ENCODE measurements around the gene RABGEF1. TPM values are rescaled to one million over a fixed set of nuclear protein-coding genes. Genes with fewer than 3 reads are reported as not detected.

RABGEF1 gene
- total and polyA plus RNA-seq, 2 experiments from 2014 or later, result 16.3 to 28.1 TPM

GRCh38 chr7:66729274-66729673 is 11.3 kb upstream of the RABGEF1 start:
- Histone ChIP-seq H3K9me2 (replicated peaks; ENCODE audit: insufficient read depth) (no peaks in the 10 kb centered on the region), H3K4me1 (ENCODE audit: insufficient read depth) (no peaks in the 10 kb centered on the region), H3K9me3 (ENCODE audit: low read depth) (peaks cover 11% of the 10 kb centered on the region), H2AFZ (no peak overlapping the region), H3K4me2 (no peak overlapping the region), H3K27me3 (no peaks in the 10 kb centered on the region), H3K4me3 (no peak overlapping the region), H3K79me2 (no peaks in the 10 kb centered on the region), H4K20me1 (ENCODE audit: insufficient read depth, poor library complexity, severe bottlenecking) (no peaks in the 10 kb centered on the region), H3K36me3 (replicated peaks; ENCODE audit: insufficient read depth, low read depth) (no peaks in the 10 kb centered on the region), H3K27ac (no peak overlapping the region)
- WGBS (ENCODE audit: low lambda C conversion rate, missing lambda C conversion rate), result 91% methylated on average over 3 of the region's 3 CpGs
- no peak for DNase-seq (ENCODE audit: low spot score)
- no peak for TF ChIP-seq EZH2phosphoT487 (IDR thresholded peaks at IDR 0.05; ENCODE audit: low read depth, severe bottlenecking, unreplicated experiment)
- TF ChIP-seq CTCF (IDR thresholded peaks at IDR 0.05; ENCODE audit: poor library complexity), result no peak
- no peak for TF ChIP-seq EZH2 (IDR thresholded peaks at IDR 0.05; ENCODE audit: borderline replicate concordance)

DNA sequence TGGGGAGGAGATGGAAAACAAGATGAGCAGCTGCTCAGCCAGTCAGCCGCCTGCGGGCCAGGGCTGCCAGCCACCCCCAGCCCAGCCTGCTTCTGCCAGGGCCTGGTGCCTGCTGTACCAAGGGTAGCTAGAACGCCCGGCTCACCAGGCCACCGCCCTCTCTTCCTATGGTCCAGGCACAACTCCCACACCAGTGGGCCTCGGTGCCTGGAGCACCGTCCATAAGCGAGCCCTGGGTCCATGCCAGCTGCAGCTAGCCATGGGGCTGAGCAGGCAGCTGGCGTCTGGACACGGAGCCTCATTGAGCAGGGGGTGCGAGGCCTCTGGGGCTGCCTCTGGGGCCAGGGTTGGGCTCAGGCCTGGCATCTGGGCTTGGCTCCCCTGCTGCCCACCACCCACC is 8.5 kb upstream of the RABGEF1 start:
- H3K27me3 ChIP-seq, result no peaks in the 10 kb centered on the region
- H4K20me1 ChIP-seq (ENCODE audit: insufficient read depth, poor library complexity, severe bottlenecking), result no peaks in the 10 kb centered on the region
- 87% methylated on average over 11 of the region's 11 CpGs for WGBS (ENCODE audit: low lambda C conversion rate, missing lambda C conversion rate)
- TF ChIP-seq EZH2 (IDR thresholded peaks at IDR 0.05; ENCODE audit: borderline replicate concordance), result no peak
- no peak for TF ChIP-seq EZH2phosphoT487 (IDR thresholded peaks at IDR 0.05; ENCODE audit: low read depth, severe bottlenecking, unreplicated experiment)
- TF ChIP-seq CTCF (IDR thresholded peaks at IDR 0.05; ENCODE audit: poor library complexity), result no peak
- H3K9me3 ChIP-seq (ENCODE audit: low read depth), result peaks cover 3% of the 10 kb centered on the region
- no peak overlapping the region for H3K4me2 ChIP-seq
- no peak overlapping the region for H2AFZ ChIP-seq
- H3K36me3 ChIP-seq (replicated peaks; ENCODE audit: insufficient read depth, low read depth), result no peaks in the 10 kb centered on the region
- H3K27ac ChIP-seq, result no peak overlapping the region
- no peaks in the 10 kb centered on the region for H3K4me1 ChIP-seq (ENCODE audit: insufficient read depth)
- no peaks in the 10 kb centered on the region for H3K79me2 ChIP-seq
- DNase-seq (ENCODE audit: low spot score), result no peak
- H3K9me2 ChIP-seq (replicated peaks; ENCODE audit: insufficient read depth), result no peaks in the 10 kb centered on the region
- no peak overlapping the region for H3K4me3 ChIP-seq

DNA sequence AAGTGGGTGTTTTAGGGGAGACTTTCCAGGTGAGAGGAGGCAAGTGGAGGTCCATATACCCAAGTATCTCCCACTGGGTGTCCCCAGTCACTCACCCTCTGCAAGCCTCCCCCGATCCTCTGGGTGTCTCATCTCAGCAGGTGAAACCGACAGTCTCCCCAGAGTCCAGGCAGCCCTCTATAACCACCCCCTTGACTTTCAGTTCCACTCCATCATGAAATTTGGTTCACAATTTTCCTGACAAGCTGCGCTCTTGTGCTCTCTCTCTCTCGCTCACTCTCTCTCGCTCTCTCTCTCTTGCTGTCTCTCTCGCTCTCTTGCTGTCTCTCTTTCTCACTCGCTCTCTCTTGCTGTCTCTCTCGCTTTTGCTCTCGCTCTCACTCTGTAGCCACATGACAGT is 8.1 kb upstream of the RABGEF1 start:
- TF ChIP-seq EZH2phosphoT487 (IDR thresholded peaks at IDR 0.05; ENCODE audit: low read depth, severe bottlenecking, unreplicated experiment) (no peak), EZH2 (IDR thresholded peaks at IDR 0.05; ENCODE audit: borderline replicate concordance) (no peak), CTCF (IDR thresholded peaks at IDR 0.05; ENCODE audit: poor library complexity) (no peak)
- no peak for DNase-seq (ENCODE audit: low spot score)
- Histone ChIP-seq H4K20me1 (ENCODE audit: insufficient read depth, poor library complexity, severe bottlenecking) (no peaks in the 10 kb centered on the region), H3K27ac (no peak overlapping the region), H3K9me2 (replicated peaks; ENCODE audit: insufficient read depth) (no peaks in the 10 kb centered on the region), H3K4me3 (no peak overlapping the region), H3K27me3 (no peaks in the 10 kb centered on the region), H3K36me3 (replicated peaks; ENCODE audit: insufficient read depth, low read depth) (no peaks in the 10 kb centered on the region), H3K4me2 (no peak overlapping the region), H3K79me2 (no peaks in the 10 kb centered on the region), H2AFZ (no peak overlapping the region), H3K9me3 (ENCODE audit: low read depth) (peaks cover 3% of the 10 kb centered on the region), H3K4me1 (ENCODE audit: insufficient read depth) (no peaks in the 10 kb centered on the region)
- WGBS (ENCODE audit: low lambda C conversion rate, missing lambda C conversion rate), result 90% methylated on average over 9 of the region's 9 CpGs

- DNase-seq (ENCODE audit: low spot score), result no peak
- no peak overlapping the region for H2AFZ ChIP-seq
- 91% methylated on average over 6 of the region's 6 CpGs for WGBS (ENCODE audit: low lambda C conversion rate, missing lambda C conversion rate)
- H3K79me2 ChIP-seq, result peaks cover 6% of the 10 kb centered on the region
- peaks cover 3% of the 10 kb centered on the region for H3K9me3 ChIP-seq (ENCODE audit: low read depth)
- TF ChIP-seq EZH2phosphoT487 (IDR thresholded peaks at IDR 0.05; ENCODE audit: low read depth, severe bottlenecking, unreplicated experiment), result no peak
- no peak for TF ChIP-seq CTCF (IDR thresholded peaks at IDR 0.05; ENCODE audit: poor library complexity)
- H3K4me2 ChIP-seq, result no peak overlapping the region
- H3K4me3 ChIP-seq, result no peak overlapping the region
- H4K20me1 ChIP-seq (ENCODE audit: insufficient read depth, poor library complexity, severe bottlenecking), result no peaks in the 10 kb centered on the region
- H3K27ac ChIP-seq, result no peak overlapping the region
- no peaks in the 10 kb centered on the region for H3K4me1 ChIP-seq (ENCODE audit: insufficient read depth)
- H3K36me3 ChIP-seq (replicated peaks; ENCODE audit: insufficient read depth, low read depth), result no peaks in the 10 kb centered on the region
- no peaks in the 10 kb centered on the region for H3K27me3 ChIP-seq
- no peaks in the 10 kb centered on the region for H3K9me2 ChIP-seq (replicated peaks; ENCODE audit: insufficient read depth)
Observed at GRCh38 chr7:66734006-66734405, 6.5 kb upstream of the RABGEF1 start.

Measured in hepatocyte (in vitro differentiated cells).